K562 (cell line): ENCODE data around the gene NRM. TPM values are rescaled to one million over a fixed set of nuclear protein-coding genes. Genes with fewer than 3 reads are reported as not detected.

ENCODE experiments used
- BACH1 ChIP-seq: fragments of 200-800 bp; sonication (Bioruptor generic); IDR thresholded peaks from 2 replicates; pipeline ENCODE4 v1.6.1; 2016; ENCODE audit warnings: missing genetic modification characterization, missing compliant biosample characterization
- CGGBP1 ChIP-seq: fragments of 250-450 bp; sonication (Bioruptor Pico); IDR thresholded peaks from 2 replicates; pipeline ENCODE4 v1.9.0; 2021; ENCODE audit warnings: mild to moderate bottlenecking
- CHD4 ChIP-seq: fragments of 200-600 bp; sonication (generic); IDR thresholded peaks from 3 replicates; pipeline ENCODE4 v1.6.1; 2012; ENCODE audit warnings: low read depth, mild to moderate bottlenecking, mixed read lengths, low read length, inconsistent platforms; ENCODE audit not compliant: insufficient read depth, insufficient replicate concordance, poor library complexity, severe bottlenecking
- CSDE1 ChIP-seq, 2 experiments: fragments of 450-650 bp; IDR thresholded peaks; 2 replicates each; pipeline ENCODE4 v1.6.1; 2016; ENCODE audit warnings: mild to moderate bottlenecking in 1 of 2
- CXXC5 ChIP-seq: fragments of 250-450 bp; sonication (Bioruptor Pico); IDR thresholded peaks from 2 replicates; pipeline ENCODE4 v1.8.0; 2022; ENCODE audit warnings: inconsistent platforms, mild to moderate bottlenecking, moderate library complexity
- ELF4 ChIP-seq: fragments of 450-650 bp; formaldehyde crosslinking; IDR thresholded peaks from 2 replicates; pipeline ENCODE4 v1.4.0; 2022; ENCODE audit warnings: missing genetic modification characterization
- ESRRA ChIP-seq: fragments of 450-650 bp; IDR thresholded peaks from 2 replicates; pipeline ENCODE4 v1.6.1; 2014; ENCODE audit warnings: low read depth, mild to moderate bottlenecking, moderate library complexity, borderline replicate concordance
- FOXJ3 ChIP-seq: sonication (generic); formaldehyde crosslinking; IDR thresholded peaks from 2 replicates; pipeline ENCODE4 v1.4.0; 2020; ENCODE audit warnings: mild to moderate bottlenecking, missing genetic modification reagents
- GMEB1 ChIP-seq: fragments of 250-450 bp; sonication (Bioruptor Pico); IDR thresholded peaks from 2 replicates; pipeline ENCODE4 v1.4.0; 2020; ENCODE audit warnings: mild to moderate bottlenecking
- IRF2 ChIP-seq: sonication (generic); formaldehyde crosslinking; IDR thresholded peaks from 2 replicates; pipeline ENCODE4 v1.8.1; 2022; ENCODE audit warnings: mild to moderate bottlenecking, missing genetic modification reagents
- KAT2B ChIP-seq: IDR thresholded peaks from one replicate; pipeline ENCODE4 v1.6.1; 2012; ENCODE audit warnings: low read depth, mild to moderate bottlenecking, control low read depth, inconsistent platforms, low read length, moderate library complexity
- KDM2B ChIP-seq: fragments of 250-450 bp; sonication (Bioruptor Pico); IDR thresholded peaks from 2 replicates; pipeline ENCODE4 v1.8.0; 2021; ENCODE audit warnings: mild to moderate bottlenecking, moderate library complexity
- MAFG ChIP-seq: fragments of 450-650 bp; conservative IDR thresholded peaks from 2 replicates; pipeline ENCODE4 v1.6.1; 2016; ENCODE audit warnings: missing genetic modification characterization, missing compliant biosample characterization
- MEF2A ChIP-seq: IDR thresholded peaks from 2 replicates; pipeline ENCODE4 v1.6.1; 2011; ENCODE audit warnings: low read depth, mild to moderate bottlenecking, low read length, moderate library complexity; ENCODE audit not compliant: control insufficient read depth
- MTA1 ChIP-seq: fragments of 450-650 bp; IDR thresholded peaks from 2 replicates; pipeline ENCODE4 v1.6.1; 2017; ENCODE audit warnings: borderline replicate concordance
- MTA3 ChIP-seq: fragments of 450-650 bp; formaldehyde crosslinking; IDR thresholded peaks from 2 replicates; pipeline ENCODE4 v1.6.1; 2017; ENCODE audit warnings: mild to moderate bottlenecking, borderline replicate concordance
- MXI1 ChIP-seq: IDR thresholded peaks from 2 replicates; pipeline ENCODE4 v1.6.1; 2011; ENCODE audit warnings: low read depth, mild to moderate bottlenecking, improper control_type of control experiment, low read length
- MYBL2 ChIP-seq, 2 experiments: fragments of 450-650 bp in 1 of 2; sonication (generic) in 1 of 2; formaldehyde crosslinking in 1 of 2; IDR thresholded peaks; 2 replicates each; pipeline versions ENCODE4 v1.6.1 to v1.8.1; 2017 to 2022; ENCODE audit warnings: borderline replicate concordance in 1 of 2, inconsistent platforms in 1 of 2, low read depth in 1 of 2, mild to moderate bottlenecking in 1 of 2, missing genetic modification reagents in 1 of 2, moderate library complexity in 1 of 2
- PCBP2 ChIP-seq: fragments of 200-400 bp; formaldehyde crosslinking; IDR thresholded peaks from 2 replicates; pipeline ENCODE4 v1.6.1; 2018; ENCODE audit warnings: low read length, low read depth, mild to moderate bottlenecking, moderate library complexity; ENCODE audit not compliant: poor library complexity, severe bottlenecking
- POLR2H ChIP-seq: IDR thresholded peaks from 2 replicates; pipeline ENCODE4 v1.6.1; 2016; ENCODE audit warnings: missing genetic modification characterization, low read depth, mild to moderate bottlenecking, control low read depth, missing compliant biosample characterization, moderate library complexity
- POU5F1 ChIP-seq: fragments of 150-350 bp; IDR thresholded peaks from 2 replicates; pipeline ENCODE4 v1.6.1; 2014; ENCODE audit warnings: borderline replicate concordance, low read length, low read depth, mild to moderate bottlenecking; ENCODE audit not compliant: partially characterized antibody
- SAP30 ChIP-seq: fragments of 200-600 bp; sonication (generic); IDR thresholded peaks from 2 replicates; pipeline ENCODE4 v1.6.1; 2012; ENCODE audit warnings: borderline replicate concordance, low read depth, mild to moderate bottlenecking, moderate library complexity, low read length, control low read depth, inconsistent platforms; ENCODE audit not compliant: insufficient read depth, poor library complexity, severe bottlenecking
- SMARCA5 ChIP-seq: fragments of 450-650 bp; IDR thresholded peaks from 2 replicates; pipeline ENCODE4 v1.6.1; 2016
- SRSF7 ChIP-seq: fragments of 200-400 bp; formaldehyde crosslinking; optimal IDR thresholded peaks from 2 replicates; pipeline ENCODE3; 2017; ENCODE audit warnings: mild to moderate bottlenecking, low read depth, low read length
- ZBTB1 ChIP-seq: sonication (generic); formaldehyde crosslinking; IDR thresholded peaks from 2 replicates; pipeline ENCODE4 v1.8.1; 2023; ENCODE audit warnings: missing genetic modification reagents, low read depth, mild to moderate bottlenecking, borderline replicate concordance
- ZC3H4 ChIP-seq: sonication (generic); formaldehyde crosslinking; IDR thresholded peaks from 2 replicates; pipeline ENCODE4 v1.9.0; 2021; ENCODE audit warnings: missing genetic modification reagents, borderline replicate concordance
- ZNF232 ChIP-seq: sonication (generic); formaldehyde crosslinking; IDR thresholded peaks from 2 replicates; pipeline ENCODE4 v1.8.0; 2022; ENCODE audit warnings: mild to moderate bottlenecking, missing genetic modification reagents
- polyA plus RNA-seq, 8 experiments: library from polyadenylated mRNA; depleted of rRNA in 4 of 8; stranded (reverse) in 5 of 8; unstranded in 3 of 8; fragments of >200 nt; fragmentation: Nextera tagmentation in 2 of 8; fragmentation: Illumina TruSeq in 1 of 8; extraction: Ambion mirVana in 2 of 8; extraction: Trizol in 1 of 8; gene quantifications; 2 replicates each; pipeline versions ENCODE4 v1.2.1 to v1.2.3, GENCODE V29; 2011 to 2014; ENCODE audit warnings: inconsistent platforms in 1 of 8, missing spikeins in 1 of 8
- total RNA-seq, 7 experiments: library from RNA; depleted of rRNA in 6 of 7; stranded (reverse); fragments of >200 nt in 6 of 7; fragmentation: Illumina TruSeq in 2 of 7; extraction: Trizol in 2 of 7; gene quantifications; 2 replicates each; pipeline versions ENCODE4 v1.2.1 to v1.2.3, GENCODE V29; 2011 to 2021; ENCODE audit warnings: low replicate concordance in 1 of 7

Gene NRM
- total and polyA plus RNA-seq, 9 of the 15 experiments (the other 6 are each of a cell fraction or from before 2014, with no cell fraction given): 9.7 to 58.2 (median 18.1) TPM

- no peak for TF ChIP-seq KAT2B
- TF ChIP-seq MTA1: peak; percentile 93
- no peak for TF ChIP-seq BACH1
- TF ChIP-seq MXI1: peak; percentile 75; the same call in 1 of the 2 replicates
- TF ChIP-seq MEF2A: no peak
- TF ChIP-seq ESRRA: 0 out of 2 replicates have a peak, but pooled peaks have one; percentile 22
- TF ChIP-seq MYBL2 (IDR thresholded peaks at IDR 0.05; ENCODE audit: low read depth): no peak
- TF ChIP-seq MYBL2 (CRISPR knock-in tag; IDR thresholded peaks at IDR 0.05; ENCODE audit: borderline replicate concordance): no peak
- TF ChIP-seq MTA3: peak; percentile 95
- TF ChIP-seq ZBTB1: 0 out of 2 replicates have a peak, but pooled peaks have one; percentile 15
- peak; percentile 72; the same call in 1 of the 2 replicates for TF ChIP-seq SMARCA5
- TF ChIP-seq FOXJ3 (CRISPR knock-in tag): no peak
- TF ChIP-seq KDM2B (CRISPR knock-in tag): peak; percentile 7; the same call in 1 of the 2 replicates
- TF ChIP-seq POLR2H: no peak
- TF ChIP-seq ZC3H4 (CRISPR knock-in tag): no peak
- TF ChIP-seq ELF4: no peak
- no peak for TF ChIP-seq PCBP2
- TF ChIP-seq IRF2 (CRISPR knock-in tag): no peak
- no peak for TF ChIP-seq POU5F1
- peak; percentile 33 for TF ChIP-seq SAP30
- no peak for TF ChIP-seq CGGBP1 (CRISPR knock-in tag)
- TF ChIP-seq CSDE1 (IDR thresholded peaks at IDR 0.05): no peak
- no peak for TF ChIP-seq SRSF7
- TF ChIP-seq CHD4: no peak
- TF ChIP-seq CXXC5 (CRISPR knock-in tag): peak; percentile 82
- TF ChIP-seq GMEB1 (CRISPR knock-in tag): no peak; the same call in 1 of the 2 replicates
- 0 out of 2 replicates have a peak, but pooled peaks have one; percentile 39 for TF ChIP-seq ZNF232 (CRISPR knock-in tag)
- TF ChIP-seq MAFG (tag): peak; percentile 58; the same call in 1 of the 2 replicates
These were observed 3.7 kb downstream of the NRM start (continued) for GRCh38 chr6:30686908-30687658.
